Small intestine (tissue), 4 donors: ENCODE data around the gene GABRG3. TPM values are rescaled to one million over a fixed set of nuclear protein-coding genes. Genes with fewer than 3 reads are reported as not detected.

Experiments
- polyA plus RNA-seq, 4 donors: library from polyadenylated mRNA; stranded (reverse) in 3 of 4; unstranded in 1 of 4; fragments of 200-250 nt in 3 of 4; fragments of 120-200 nt in 1 of 4; gene quantifications; one replicate each; pipeline versions ENCODE4 v1.2.1 to v1.2.3, GENCODE V29; 2013
- donor health status: healthy with polysubstance abuse.
- donor health status: Bipolar disorder and iron deficiency.
- donor health status: healthy.

The GABRG3 gene
- polyA plus RNA-seq, 4 donors: 0.41 TPM; not detected in 3

Other genes starting within 250 kb of the GABRG3 start
- gene GABRB3, start 198.1 kb upstream of the GABRG3 start, polyA plus RNA-seq: 1 to 10 TPM in 2 of 4 donors, under 1 TPM in 1, not detected in 1; 0.27 to 2.0 (median 1.3) TPM
- under 1 TPM in 2 of 4 donors, not detected in 2; 0.03 to 0.04 TPM for gene GABRA5, start 104.1 kb upstream of the GABRG3 start, polyA plus RNA-seq